Activated naive CD8-positive, alpha-beta T cell treated with anti-CD3 and anti-CD28 coated beads for 36 hours (primary cell): Measurements from ENCODE around the gene ENTREP1. TPM values are rescaled to one million over a fixed set of nuclear protein-coding genes. Genes with fewer than 3 reads are reported as not detected.

Source experiments
- DNase-seq: peaks from one replicate; pipeline ENCODE4 v3.0.0; 2021
- H3K27ac Mint-ChIP-seq: one replicate; pipeline ENCODE4 v1.8.0; 2022; ENCODE audit warnings: mild to moderate bottlenecking, moderate library complexity, mixed read lengths
- H3K27me3 Mint-ChIP-seq: one replicate; pipeline ENCODE4 v1.8.0; 2022; ENCODE audit warnings: mild to moderate bottlenecking, mixed read lengths
- H3K36me3 Mint-ChIP-seq: one replicate; pipeline ENCODE4 v1.8.0; 2021; ENCODE audit warnings: mild to moderate bottlenecking, mixed read lengths
- H3K4me1 Mint-ChIP-seq: one replicate; pipeline ENCODE4 v1.8.0; 2021; ENCODE audit warnings: mixed read lengths
- H3K4me3 Mint-ChIP-seq: one replicate; pipeline ENCODE4 v1.8.0; 2022; ENCODE audit warnings: mild to moderate bottlenecking, moderate library complexity, mixed read lengths
- H3K9me3 Mint-ChIP-seq: one replicate; pipeline ENCODE4 v1.8.0; 2022; ENCODE audit warnings: mixed read lengths
- total RNA-seq, 2 experiments: library from RNA; stranded (reverse); gene quantifications; one replicate each; pipeline ENCODE4 v1.2.3, GENCODE V29; 2021

The ENTREP1 gene
- total RNA-seq, 2 experiments from 2014 or later, result not detected

DNA sequence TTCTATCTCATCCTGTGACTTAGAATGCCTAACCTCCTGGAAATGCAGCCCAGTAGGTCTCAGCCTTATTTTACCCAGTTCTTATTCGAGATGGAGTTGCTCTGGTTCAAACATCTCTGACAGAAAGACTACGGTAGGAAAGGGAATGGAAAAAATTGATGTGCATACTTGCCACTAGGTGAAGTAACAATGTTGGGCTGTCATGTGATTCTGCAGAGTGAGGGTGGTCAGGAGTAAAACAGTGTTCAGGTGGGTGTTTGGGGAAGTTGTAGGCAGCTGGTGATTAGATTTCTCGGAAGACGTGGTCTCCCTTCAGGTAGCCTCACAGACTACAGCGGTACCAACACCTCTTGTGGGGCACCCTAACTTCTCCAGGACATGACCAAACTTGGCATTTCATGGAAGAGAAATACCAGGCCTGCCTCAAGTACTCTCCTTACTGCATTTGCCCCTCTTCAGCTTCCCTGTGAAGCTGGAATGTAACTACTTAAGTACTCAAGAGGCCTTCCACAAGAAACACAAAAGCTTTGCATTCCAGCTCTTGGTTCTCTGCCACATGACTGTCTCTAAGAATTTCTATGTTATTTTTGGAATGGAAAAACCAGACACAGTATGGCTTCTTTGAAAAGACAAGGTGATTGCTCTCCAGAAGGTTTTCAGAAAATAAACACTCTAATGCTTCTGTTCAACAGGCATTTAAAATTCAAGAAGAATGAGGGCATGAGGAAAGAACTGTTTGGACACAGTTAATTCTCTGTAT lies 17.4 kb upstream of the ENTREP1 start:
- peaks cover 13% of the 10 kb centered on the region for H3K27me3 Mint-ChIP-seq
- peaks cover 5% of the 10 kb centered on the region for H3K9me3 Mint-ChIP-seq
- H3K4me3 Mint-ChIP-seq, result no peak overlapping the region
- no peak for DNase-seq
- H3K36me3 Mint-ChIP-seq, result peaks cover 3% of the 10 kb centered on the region
- H3K27ac Mint-ChIP-seq, result no peak overlapping the region
- H3K4me1 Mint-ChIP-seq, result no peaks in the 10 kb centered on the region

- no peak overlapping the region for H3K27ac Mint-ChIP-seq
- H3K4me3 Mint-ChIP-seq, result no peak overlapping the region
- peaks cover 3% of the 10 kb centered on the region for H3K36me3 Mint-ChIP-seq
- no peaks in the 10 kb centered on the region for H3K4me1 Mint-ChIP-seq
- H3K27me3 Mint-ChIP-seq, result peaks cover 13% of the 10 kb centered on the region
- no peak for DNase-seq
- H3K9me3 Mint-ChIP-seq, result peaks cover 5% of the 10 kb centered on the region
Observed at GRCh38 chr9:69308206-69308931, 16.6 kb upstream of the ENTREP1 start.

DNA sequence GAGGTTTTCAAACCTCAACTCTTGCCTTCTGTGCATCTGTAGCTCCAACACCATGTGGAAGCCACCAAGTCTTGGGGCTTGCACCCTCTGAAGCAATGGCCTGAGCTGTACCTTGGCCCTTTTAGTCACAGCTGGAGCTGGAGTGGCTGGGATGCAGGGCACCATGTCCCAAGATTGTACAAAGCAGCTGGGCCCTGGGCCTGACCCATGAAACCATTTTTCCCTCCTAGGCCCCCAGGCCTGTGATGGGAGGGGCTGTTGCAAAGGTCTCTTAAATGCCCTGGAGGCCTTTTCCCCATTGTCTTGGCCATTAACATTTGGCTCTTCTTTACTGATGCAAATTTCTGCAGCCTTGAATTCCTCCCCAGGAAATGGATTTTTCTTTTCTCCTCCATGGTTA lies 11.8 kb upstream of the ENTREP1 start:
- peaks cover 13% of the 10 kb centered on the region for H3K9me3 Mint-ChIP-seq
- H3K27me3 Mint-ChIP-seq, result peaks cover 19% of the 10 kb centered on the region
- no peaks in the 10 kb centered on the region for H3K4me1 Mint-ChIP-seq
- H3K36me3 Mint-ChIP-seq, result peaks cover 3% of the 10 kb centered on the region
- no peak overlapping the region for H3K27ac Mint-ChIP-seq
- H3K4me3 Mint-ChIP-seq, result no peak overlapping the region
- DNase-seq, result no peak

DNA sequence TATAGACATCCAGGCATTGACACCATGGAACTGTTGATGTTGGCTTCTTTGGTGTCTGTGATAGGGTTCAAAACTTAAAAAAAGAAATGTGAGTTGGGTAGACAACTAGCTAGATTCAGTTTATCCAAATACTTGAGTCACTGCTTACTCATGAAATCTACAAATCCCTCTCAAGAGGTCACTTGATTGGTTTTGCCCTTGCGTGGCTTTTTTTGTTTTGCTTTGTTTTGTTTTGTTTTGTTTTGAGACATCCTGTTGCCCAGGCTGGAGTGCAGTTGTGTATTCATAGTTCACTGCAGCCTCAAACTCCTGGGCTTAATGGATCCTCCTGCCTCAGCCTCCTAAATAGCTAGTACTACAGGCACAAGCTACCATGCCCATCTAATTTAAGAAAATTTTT lies 10.5 kb upstream of the ENTREP1 start:
- no peak overlapping the region for H3K27ac Mint-ChIP-seq
- peaks cover 26% of the 10 kb centered on the region for H3K27me3 Mint-ChIP-seq
- H3K36me3 Mint-ChIP-seq, result peaks cover 3% of the 10 kb centered on the region

GRCh38 chr9:69317081-69317480 lies 7.9 kb upstream of the ENTREP1 start:
- peaks cover under 1% of the 10 kb centered on the region for H3K36me3 Mint-ChIP-seq
- H3K27me3 Mint-ChIP-seq, result peaks cover 29% of the 10 kb centered on the region
- no peaks in the 10 kb centered on the region for H3K4me1 Mint-ChIP-seq
- no peak overlapping the region for H3K27ac Mint-ChIP-seq
- H3K9me3 Mint-ChIP-seq, result peaks cover 9% of the 10 kb centered on the region
- H3K4me3 Mint-ChIP-seq, result no peak overlapping the region
- no peak for DNase-seq

More for the DNA sequence above, 10.5 kb upstream of the ENTREP1 start:
- no peak for DNase-seq
- Mint-ChIP-seq H3K9me3 (peaks cover 13% of the 10 kb centered on the region), H3K4me3 (no peak overlapping the region), H3K4me1 (no peaks in the 10 kb centered on the region)

DNA sequence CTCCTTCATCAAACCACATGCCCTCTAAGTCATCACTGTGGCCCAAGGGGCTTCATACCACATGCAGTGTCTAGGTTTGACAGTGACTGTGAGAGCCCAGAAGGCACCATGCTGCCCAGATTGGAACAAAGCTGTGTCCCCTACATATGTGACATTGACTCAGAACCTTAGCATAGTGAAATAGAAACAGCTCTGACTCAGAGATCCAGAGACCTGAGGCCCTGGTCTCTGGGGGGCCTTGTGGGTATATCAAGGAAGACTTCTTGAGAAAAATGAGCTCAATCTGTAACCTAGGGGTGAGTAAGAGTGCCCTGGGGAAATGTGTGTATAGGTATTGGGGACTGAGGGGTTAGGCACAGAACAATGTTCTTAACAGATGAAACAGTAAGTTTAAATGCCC lies 7.1 kb upstream of the ENTREP1 start:
- H3K4me3 Mint-ChIP-seq, result no peak overlapping the region
- H3K27me3 Mint-ChIP-seq, result peaks cover 32% of the 10 kb centered on the region
- H3K9me3 Mint-ChIP-seq, result peaks cover 7% of the 10 kb centered on the region
- H3K36me3 Mint-ChIP-seq, result no peaks in the 10 kb centered on the region
- H3K4me1 Mint-ChIP-seq, result no peaks in the 10 kb centered on the region
- no peak overlapping the region for H3K27ac Mint-ChIP-seq
- no peak for DNase-seq

GRCh38 chr9:69319324-69320025 lies 5.5 kb upstream of the ENTREP1 start:
- DNase-seq, result no peak
- Mint-ChIP-seq H3K9me3 (no peaks in the 10 kb centered on the region), H3K4me3 (no peak overlapping the region), H3K27me3 (peaks cover 44% of the 10 kb centered on the region), H3K4me1 (no peaks in the 10 kb centered on the region), H3K27ac (no peak overlapping the region), H3K36me3 (no peaks in the 10 kb centered on the region)

- Mint-ChIP-seq H3K36me3 (no peaks in the 10 kb centered on the region), H3K4me1 (no peaks in the 10 kb centered on the region), H3K27ac (no peak overlapping the region), H3K27me3 (peaks cover 56% of the 10 kb centered on the region), H3K4me3 (no peak overlapping the region), H3K9me3 (no peaks in the 10 kb centered on the region)
- no peak for DNase-seq
Observed at GRCh38 chr9:69322256-69322655, 2.8 kb upstream of the ENTREP1 start.

DNA sequence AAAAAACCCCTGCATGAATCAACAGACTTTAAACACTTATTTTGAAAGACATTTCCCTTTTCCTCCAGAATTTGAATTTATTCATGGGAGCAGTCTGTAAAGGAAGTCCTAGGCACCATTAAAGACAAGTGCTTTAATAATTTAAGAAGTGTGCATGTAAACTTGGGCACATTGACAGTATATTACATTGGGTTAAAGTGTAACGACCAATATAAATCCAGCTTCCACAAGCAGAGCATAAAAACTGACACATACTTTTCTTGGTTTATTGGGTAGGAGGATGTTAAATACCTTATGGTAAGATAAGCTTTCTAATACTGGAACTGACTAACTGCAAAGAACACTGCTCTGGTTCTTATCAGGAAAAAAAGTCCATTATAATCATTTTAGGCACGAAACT lies 1.2 kb upstream of the ENTREP1 start:
- Mint-ChIP-seq H3K9me3 (no peaks in the 10 kb centered on the region), H3K4me1 (no peaks in the 10 kb centered on the region), H3K27me3 (peaks cover 62% of the 10 kb centered on the region), H3K36me3 (no peaks in the 10 kb centered on the region), H3K4me3 (no peak overlapping the region), H3K27ac (no peak overlapping the region)
- no peak for DNase-seq

- no peak overlapping the region for H3K4me3 Mint-ChIP-seq
- H3K4me1 Mint-ChIP-seq, result no peaks in the 10 kb centered on the region
- no peak for DNase-seq
- H3K27me3 Mint-ChIP-seq, result peaks cover 65% of the 10 kb centered on the region
- no peak overlapping the region for H3K27ac Mint-ChIP-seq
- no peaks in the 10 kb centered on the region for H3K9me3 Mint-ChIP-seq
- no peaks in the 10 kb centered on the region for H3K36me3 Mint-ChIP-seq
Observed at GRCh38 chr9:69325409-69326212, 596 bp downstream of the ENTREP1 start.

GRCh38 chr9:69326261-69326660 lies 1.2 kb downstream of the ENTREP1 start:
- Mint-ChIP-seq H3K4me3 (no peak overlapping the region), H3K27ac (no peak overlapping the region), H3K36me3 (no peaks in the 10 kb centered on the region), H3K27me3 (peaks cover 65% of the 10 kb centered on the region), H3K9me3 (no peaks in the 10 kb centered on the region), H3K4me1 (no peaks in the 10 kb centered on the region)
- DNase-seq, result no peak

DNA sequence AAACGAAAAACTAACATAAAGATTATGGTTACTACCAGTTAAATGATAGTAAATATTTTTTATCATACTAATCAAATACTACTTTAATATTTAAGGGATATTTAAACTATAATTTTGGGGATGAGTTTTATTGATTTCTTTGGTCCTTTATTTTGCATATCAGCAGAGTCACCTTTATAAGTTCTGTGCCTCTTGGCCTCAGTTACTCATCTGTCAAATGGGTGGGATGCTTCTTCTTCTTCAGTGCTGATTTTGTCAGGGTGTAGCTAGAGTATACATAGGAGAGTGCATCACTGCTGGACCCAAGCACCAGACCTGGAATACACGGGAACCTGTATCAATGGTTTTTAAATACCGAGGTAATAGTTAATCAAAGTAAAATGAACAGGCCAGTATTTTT lies 5.6 kb downstream of the ENTREP1 start:
- DNase-seq, result no peak
- no peak overlapping the region for H3K27ac Mint-ChIP-seq
- H3K36me3 Mint-ChIP-seq, result no peaks in the 10 kb centered on the region
- H3K27me3 Mint-ChIP-seq, result peaks cover 39% of the 10 kb centered on the region
- no peaks in the 10 kb centered on the region for H3K4me1 Mint-ChIP-seq
- no peak overlapping the region for H3K4me3 Mint-ChIP-seq
- H3K9me3 Mint-ChIP-seq, result no peaks in the 10 kb centered on the region

- H3K36me3 Mint-ChIP-seq, result no peaks in the 10 kb centered on the region
- H3K9me3 Mint-ChIP-seq, result no peaks in the 10 kb centered on the region
- no peak for DNase-seq
- peaks cover 30% of the 10 kb centered on the region for H3K27me3 Mint-ChIP-seq
- no peaks in the 10 kb centered on the region for H3K4me1 Mint-ChIP-seq
- H3K27ac Mint-ChIP-seq, result no peak overlapping the region
- no peak overlapping the region for H3K4me3 Mint-ChIP-seq
Observed at GRCh38 chr9:69331444-69331843, 6.4 kb downstream of the ENTREP1 start.

DNA sequence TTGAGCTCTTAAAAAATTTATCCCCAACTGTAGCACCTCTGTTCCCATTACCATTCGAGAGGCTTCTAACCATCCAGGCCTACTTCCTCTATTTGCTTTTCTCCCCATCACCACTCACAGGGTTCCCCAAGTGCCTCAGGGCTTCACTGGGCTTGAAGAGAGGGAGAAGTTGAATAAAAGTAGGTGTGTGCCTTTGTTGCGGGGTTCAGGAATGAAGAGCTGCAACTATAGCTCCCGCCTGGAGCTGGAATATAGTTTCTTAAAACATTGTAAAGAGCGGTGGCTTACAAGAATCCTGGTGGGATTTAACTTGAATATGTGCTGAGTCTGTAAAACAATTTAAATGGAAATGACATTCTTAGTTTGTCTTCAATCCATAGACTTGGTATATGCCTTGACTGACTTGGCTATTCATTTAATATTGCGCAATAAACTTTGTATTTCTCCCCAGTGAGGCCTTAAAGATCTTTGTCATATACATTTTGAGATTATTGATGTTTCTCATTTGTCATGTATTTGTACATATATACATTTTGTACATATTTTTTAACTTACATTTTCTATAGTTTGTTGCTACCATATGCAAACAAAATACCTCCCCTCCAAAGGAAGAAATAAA lies 7.2 kb downstream of the ENTREP1 start:
- Mint-ChIP-seq H3K9me3 (no peaks in the 10 kb centered on the region), H3K4me1 (no peaks in the 10 kb centered on the region), H3K27me3 (peaks cover 25% of the 10 kb centered on the region), H3K4me3 (no peak overlapping the region), H3K36me3 (no peaks in the 10 kb centered on the region), H3K27ac (no peak overlapping the region)
- no peak for DNase-seq
